Mesothelial cell of epicardium (in vitro differentiated cells): ENCODE measurements around the gene GPX3. TPM values are rescaled to one million over a fixed set of nuclear protein-coding genes. Genes with fewer than 3 reads are reported as not detected.

Source experiments
- DNase-seq, 2 experiments: peaks; one replicate each; pipeline ENCODE4 v3.0.0; 2021; ENCODE audit warnings: low spot score in 2 of 2; ENCODE audit not compliant: unreplicated experiment in 2 of 2
- H3K27ac Mint-ChIP-seq: 2 replicates; pipeline ENCODE4 v1.8.0; 2021; ENCODE audit warnings: mixed read lengths
- H3K27me3 Mint-ChIP-seq: 2 replicates; pipeline ENCODE4 v1.8.0; 2021; ENCODE audit warnings: low read depth, mixed read lengths
- H3K36me3 Mint-ChIP-seq: 2 replicates; pipeline ENCODE4 v1.8.0; 2021; ENCODE audit warnings: mixed read lengths
- H3K4me1 Mint-ChIP-seq: 2 replicates; pipeline ENCODE4 v1.8.0; 2021; ENCODE audit warnings: mixed read lengths
- H3K4me3 Mint-ChIP-seq: 2 replicates; pipeline ENCODE4 v1.8.0; 2021; ENCODE audit warnings: mild to moderate bottlenecking, moderate library complexity, mixed read lengths
- H3K9me3 Mint-ChIP-seq: 2 replicates; pipeline ENCODE4 v1.8.0; 2021; ENCODE audit warnings: mixed read lengths
- CTCF ChIP-seq: fragments of 200-600 bp; sonication (generic); IDR thresholded peaks from one replicate; pipeline ENCODE4 v1.5.0; 2021; ENCODE audit warnings: antibody characterized with exemption; ENCODE audit not compliant: unreplicated experiment
- total RNA-seq: library from RNA; stranded (reverse); gene quantifications from 3 replicates; pipeline ENCODE4 v1.2.1, GENCODE V29; 2021

The GPX3 gene
- total RNA-seq, 1 donor from 2014 or later = 2.0 TPM

DNA sequence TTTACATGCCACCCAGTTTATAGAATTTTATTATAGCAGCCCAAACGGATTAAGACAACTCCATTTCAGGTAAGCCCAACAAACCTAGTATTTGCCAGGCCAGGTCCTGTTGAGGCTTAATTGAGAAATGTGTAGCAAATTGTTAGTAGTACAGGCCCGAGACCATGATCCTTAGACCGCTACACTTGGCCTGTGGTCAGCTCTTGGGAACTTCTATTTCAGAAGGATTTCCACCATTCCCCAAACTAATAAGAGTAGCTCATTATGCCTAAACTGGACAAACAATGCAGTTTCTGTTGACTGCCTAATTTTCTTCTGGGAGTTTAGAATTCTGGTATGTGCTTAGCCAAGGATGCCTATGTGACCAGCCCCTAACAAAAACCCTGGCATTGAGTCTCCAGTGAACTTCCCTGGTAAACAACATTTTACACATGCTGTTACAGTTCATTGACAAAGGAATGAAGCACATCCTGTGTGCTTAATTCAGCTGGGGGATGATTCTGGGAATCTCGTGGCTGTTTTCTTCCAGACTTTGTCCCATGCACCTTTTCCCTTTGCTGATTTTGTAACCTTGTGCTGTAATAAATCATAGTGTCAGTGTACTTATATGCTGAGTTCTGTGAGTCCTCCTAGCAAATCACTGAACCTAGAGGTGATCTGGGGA is 5.6 kb upstream of the GPX3 start:
- Mint-ChIP-seq H3K4me1 (no peaks in the 10 kb centered on the region), H3K9me3 (no peaks in the 10 kb centered on the region), H3K27me3 (peaks cover 11% of the 10 kb centered on the region), H3K4me3 (no peak overlapping the region), H3K36me3 (no peaks in the 10 kb centered on the region), H3K27ac (no peak overlapping the region)
- TF ChIP-seq CTCF = no peak
- no peak for DNase-seq

DNA sequence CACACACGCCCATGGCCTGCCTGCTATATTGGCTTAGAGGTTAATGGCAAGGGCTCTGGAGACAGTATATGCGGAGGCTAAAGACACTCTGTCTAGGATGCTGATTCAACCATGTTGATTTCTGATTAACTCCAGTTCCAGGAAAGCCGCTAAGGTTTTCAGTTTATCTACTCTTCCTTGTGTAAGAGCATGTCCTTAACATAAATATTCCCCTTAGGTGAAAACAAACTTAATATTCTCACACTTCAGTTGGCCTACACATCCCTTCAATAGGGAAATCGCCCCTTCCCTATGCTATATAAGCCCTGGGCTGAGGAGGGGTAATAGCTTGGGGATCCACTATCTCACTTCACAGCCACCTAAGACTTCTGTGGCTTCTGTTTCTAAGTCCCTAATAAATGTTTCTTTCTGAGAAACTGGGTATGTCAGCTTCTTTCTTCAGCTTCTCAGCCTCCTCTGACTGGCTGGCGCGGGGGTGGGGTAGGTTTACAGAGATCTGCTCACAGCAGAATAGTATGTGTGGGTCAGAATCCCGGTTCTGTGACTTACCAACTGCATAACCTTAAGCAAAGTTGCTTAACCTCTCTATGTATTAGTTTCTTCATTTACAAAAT is 4.3 kb upstream of the GPX3 start:
- no peak overlapping the region for H3K4me3 Mint-ChIP-seq
- TF ChIP-seq CTCF = no peak
- H3K27me3 Mint-ChIP-seq = peaks cover 9% of the 10 kb centered on the region
- no peaks in the 10 kb centered on the region for H3K36me3 Mint-ChIP-seq
- DNase-seq = no peak
- H3K9me3 Mint-ChIP-seq = no peaks in the 10 kb centered on the region
- H3K27ac Mint-ChIP-seq = no peak overlapping the region
- peaks cover 6% of the 10 kb centered on the region for H3K4me1 Mint-ChIP-seq

DNA sequence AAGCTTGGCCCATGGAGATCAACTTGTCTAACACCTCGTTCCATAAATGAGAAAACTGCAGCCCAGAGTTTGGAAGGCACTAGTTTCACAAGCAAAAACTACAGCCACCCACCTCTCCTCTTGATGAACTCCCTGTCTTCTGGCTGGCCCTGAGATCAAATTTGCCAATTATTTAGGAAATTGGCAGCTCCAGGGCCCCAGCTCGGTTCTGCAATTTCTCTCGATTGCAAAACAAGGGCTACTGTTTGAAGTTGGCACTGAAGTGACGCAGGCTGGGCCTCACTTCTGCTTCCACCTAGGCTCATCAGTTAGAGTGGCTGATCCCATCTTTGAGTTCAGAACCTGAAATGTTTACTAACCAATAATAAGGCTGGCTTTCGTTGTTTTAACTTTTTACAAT is 3.7 kb upstream of the GPX3 start:
- H3K9me3 Mint-ChIP-seq = no peaks in the 10 kb centered on the region
- H3K4me1 Mint-ChIP-seq = peaks cover 7% of the 10 kb centered on the region
- DNase-seq = no peak
- no peak overlapping the region for H3K27ac Mint-ChIP-seq
- H3K4me3 Mint-ChIP-seq = no peak overlapping the region
- no peak for TF ChIP-seq CTCF
- no peaks in the 10 kb centered on the region for H3K36me3 Mint-ChIP-seq
- H3K27me3 Mint-ChIP-seq = peaks cover 11% of the 10 kb centered on the region

GRCh38 chr5:151017897-151018296 is 2.5 kb upstream of the GPX3 start:
- Mint-ChIP-seq H3K9me3 (no peaks in the 10 kb centered on the region), H3K36me3 (no peaks in the 10 kb centered on the region), H3K27ac (no peak overlapping the region), H3K4me3 (no peak overlapping the region), H3K4me1 (peaks cover 7% of the 10 kb centered on the region), H3K27me3 (peaks cover 17% of the 10 kb centered on the region)
- no peak for DNase-seq
- TF ChIP-seq CTCF = no peak

DNA sequence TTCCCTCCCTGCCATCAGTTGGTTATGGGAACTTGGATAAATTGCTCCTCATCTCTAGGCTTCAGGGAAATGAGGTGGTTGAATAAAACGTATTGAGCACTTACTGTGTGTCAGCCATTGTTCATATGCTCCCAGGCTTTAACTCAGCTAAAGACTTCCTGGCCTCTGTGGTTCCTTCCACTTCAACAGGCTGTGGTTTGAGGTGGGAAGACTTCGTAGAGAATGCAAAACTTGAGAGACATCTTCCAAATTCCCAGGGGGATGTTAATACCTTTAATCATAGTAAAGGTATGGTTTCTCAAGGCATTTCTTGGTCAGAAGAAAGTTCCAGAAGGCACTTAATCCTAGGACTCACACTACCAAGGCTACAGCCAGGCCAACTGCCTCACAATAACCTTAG is 1.5 kb upstream of the GPX3 start:
- H3K4me3 Mint-ChIP-seq = no peak overlapping the region
- H3K4me1 Mint-ChIP-seq = peaks cover 7% of the 10 kb centered on the region
- H3K27me3 Mint-ChIP-seq = peaks cover 17% of the 10 kb centered on the region
- no peaks in the 10 kb centered on the region for H3K36me3 Mint-ChIP-seq
- H3K27ac Mint-ChIP-seq = no peak overlapping the region
- H3K9me3 Mint-ChIP-seq = no peaks in the 10 kb centered on the region
- no peak for DNase-seq
- no peak for TF ChIP-seq CTCF

- Mint-ChIP-seq H3K4me3 (peak overlapping the region; percentile 3), H3K9me3 (no peaks in the 10 kb centered on the region), H3K4me1 (peaks cover 7% of the 10 kb centered on the region), H3K27me3 (peaks cover 17% of the 10 kb centered on the region), H3K27ac (no peak overlapping the region), H3K36me3 (no peaks in the 10 kb centered on the region)
- TF ChIP-seq CTCF = no peak
- no peak for DNase-seq
Measured at GRCh38 chr5:151019331-151019730, 1.1 kb upstream of the GPX3 start.
